Measurements from ENCODE around the gene STX19. TPM values are rescaled to one million over a fixed set of nuclear protein-coding genes. Genes with fewer than 3 reads are reported as not detected.

The STX19 gene
- polyA plus RNA-seq, 3 donors: not detected

DNA sequence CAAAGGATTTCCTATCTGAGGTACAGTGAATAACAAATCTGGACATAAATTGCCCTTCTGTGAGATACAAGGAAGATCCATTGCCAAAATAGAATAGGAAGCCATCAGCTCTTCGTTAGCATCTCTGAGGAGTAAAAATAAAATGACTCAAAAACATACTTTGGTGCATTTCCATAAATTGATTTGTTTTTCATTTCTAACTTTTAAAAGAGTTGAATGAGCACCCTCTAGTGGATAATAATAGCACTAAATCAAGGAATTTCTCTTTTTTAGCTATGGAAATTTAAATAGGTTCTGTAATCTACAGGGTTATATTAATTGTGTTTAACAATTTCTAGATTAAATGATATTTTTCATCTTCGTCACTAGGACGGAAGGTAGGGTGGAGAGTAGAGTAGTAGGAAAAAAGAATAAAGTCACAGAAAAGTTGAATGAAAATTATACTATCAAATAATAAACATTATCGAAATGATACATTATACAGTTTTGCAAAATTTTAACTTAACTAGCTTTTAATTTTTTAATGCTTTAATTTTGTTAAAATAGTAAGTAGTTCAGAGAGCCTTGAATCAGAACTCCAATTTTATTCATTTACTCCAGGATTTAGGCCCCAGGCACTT, 40.9 kb upstream of the STX19 start:
- H3K27ac Mint-ChIP-seq: peak overlapping the region in 1 of 7 donors; percentile 16
- peaks cover 22% of the 10 kb centered on the region for H3K4me1 Mint-ChIP-seq
- peaks cover 48 to 55% of the 10 kb centered on the region in 2 donors for H3K36me3 Mint-ChIP-seq
- Histone ChIP-seq H3K27me3 (ENCODE audit: control insufficient read depth in 2 of 2, insufficient read depth in 2 of 2, low read length in 2 of 2) (no peaks in the 10 kb centered on the region), H4K20me1 (ENCODE audit: insufficient read depth, low read length) (peaks cover 49% of the 10 kb centered on the region), H3K27ac (ENCODE audit: low read depth in 1 of 2, low read length in 2 of 2) (peak overlapping the region in 1 of 2 donors; percentile 44), H3K4me1 (ENCODE audit: control insufficient read depth in 1 of 2, insufficient read depth in 2 of 2, low read length in 2 of 2) (peaks cover 14 to 20% of the 10 kb centered on the region in 2 donors), H3K9ac (ENCODE audit: insufficient read depth, low read length, poor library complexity, severe bottlenecking) (no peak overlapping the region), H3K79me2 (ENCODE audit: insufficient read depth, low read length) (peaks cover 77% of the 10 kb centered on the region), H2AFZ (ENCODE audit: insufficient read depth, low read depth, low read length, poor library complexity, severe bottlenecking) (no peak overlapping the region), H3K4me2 (replicated peaks; ENCODE audit: extremely low read depth, low read length, poor library complexity, severe bottlenecking) (no peak overlapping the region), H3K36me3 (replicated peaks in 1 of 2; ENCODE audit: control insufficient read depth in 1 of 2, insufficient read depth in 2 of 2, low read length in 2 of 2) (peaks cover 7 to 48% of the 10 kb centered on the region in 2 donors), H3K4me3 (replicated peaks in 1 of 3; ENCODE audit: low read depth in 2 of 3, low read length in 3 of 3) (no peak overlapping the region), H3K9me3 (replicated peaks in 1 of 2; ENCODE audit: control insufficient read depth in 1 of 2, insufficient read depth in 1 of 2, low read length in 2 of 2) (no peaks in the 10 kb centered on the region)
- TF ChIP-seq, protein P1, sequence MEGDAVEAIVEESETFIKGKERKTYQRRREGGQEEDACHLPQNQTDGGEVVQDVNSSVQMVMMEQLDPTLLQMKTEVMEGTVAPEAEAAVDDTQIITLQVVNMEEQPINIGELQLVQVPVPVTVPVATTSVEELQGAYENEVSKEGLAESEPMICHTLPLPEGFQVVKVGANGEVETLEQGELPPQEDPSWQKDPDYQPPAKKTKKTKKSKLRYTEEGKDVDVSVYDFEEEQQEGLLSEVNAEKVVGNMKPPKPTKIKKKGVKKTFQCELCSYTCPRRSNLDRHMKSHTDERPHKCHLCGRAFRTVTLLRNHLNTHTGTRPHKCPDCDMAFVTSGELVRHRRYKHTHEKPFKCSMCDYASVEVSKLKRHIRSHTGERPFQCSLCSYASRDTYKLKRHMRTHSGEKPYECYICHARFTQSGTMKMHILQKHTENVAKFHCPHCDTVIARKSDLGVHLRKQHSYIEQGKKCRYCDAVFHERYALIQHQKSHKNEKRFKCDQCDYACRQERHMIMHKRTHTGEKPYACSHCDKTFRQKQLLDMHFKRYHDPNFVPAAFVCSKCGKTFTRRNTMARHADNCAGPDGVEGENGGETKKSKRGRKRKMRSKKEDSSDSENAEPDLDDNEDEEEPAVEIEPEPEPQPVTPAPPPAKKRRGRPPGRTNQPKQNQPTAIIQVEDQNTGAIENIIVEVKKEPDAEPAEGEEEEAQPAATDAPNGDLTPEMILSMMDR (IDR thresholded peaks at IDR 0.05): peak; percentile 74
- intact Hi-C loops (cut with micrococcal nuclease): loop anchor here (5.0 kb wide), 1 partner anchor 62 kb away; no protein-coding TSS in a partner anchor
- no peak overlapping the region for H3K4me3 Mint-ChIP-seq
- peaks cover 0 to 8% (median 4%) of the 10 kb centered on the region in 7 donors for H3K9me3 Mint-ChIP-seq
- H3K27me3 Mint-ChIP-seq (ENCODE audit: low read depth in 3 of 3): no peaks in the 10 kb centered on the region
- DNase-seq: peak in 1 of 3 donors; percentile 32
- no CpG with 5 or more reads among the region's 4 CpGs for WGBS (ENCODE audit: insufficient coverage)

GRCh38 chr3:94066506-94067500, 38.4 kb upstream of the STX19 start:
- H3K27ac ChIP-seq (ENCODE audit: low read depth in 1 of 2, low read length in 2 of 2): peak overlapping the region in 1 of 2 donors; percentile 18
- peaks cover 31 to 39% of the 10 kb centered on the region in 2 donors for H3K4me1 ChIP-seq (ENCODE audit: control insufficient read depth in 1 of 2, insufficient read depth in 2 of 2, low read length in 2 of 2)
- no peaks in the 10 kb centered on the region for H3K9me3 ChIP-seq (replicated peaks in 1 of 2; ENCODE audit: control insufficient read depth in 1 of 2, insufficient read depth in 1 of 2, low read length in 2 of 2)
- intact Hi-C loops (cut with micrococcal nuclease): loop anchor here (5.0 kb wide), 1 partner anchor 60 kb away; no protein-coding TSS in a partner anchor
- H3K79me2 ChIP-seq (ENCODE audit: insufficient read depth, low read length): peaks cover 79% of the 10 kb centered on the region
- Mint-ChIP-seq H3K4me1 (peaks cover 35% of the 10 kb centered on the region), H3K36me3 (peaks cover 34 to 35% of the 10 kb centered on the region in 2 donors), H3K4me3 (no peak overlapping the region), H3K27me3 (ENCODE audit: low read depth in 3 of 3) (peaks cover 0 to 1% (median 0%) of the 10 kb centered on the region in 3 donors), H3K9me3 (peaks cover 0 to 4% (median 2%) of the 10 kb centered on the region in 7 donors), H3K27ac (peak overlapping the region in 4 of 7 donors; percentile 23 to 57 (median 48))
- no peak overlapping the region for H2AFZ ChIP-seq (ENCODE audit: insufficient read depth, low read depth, low read length, poor library complexity, severe bottlenecking)
- H3K9ac ChIP-seq (ENCODE audit: insufficient read depth, low read length, poor library complexity, severe bottlenecking): no peak overlapping the region
- no peak for DNase-seq
- peaks cover 32% of the 10 kb centered on the region for H4K20me1 ChIP-seq (ENCODE audit: insufficient read depth, low read length)
- TF ChIP-seq, protein P1 (IDR thresholded peaks at IDR 0.05): no peak
- 90% methylated on average over 2 of the region's 6 CpGs for WGBS (ENCODE audit: insufficient coverage)
- H3K36me3 ChIP-seq (replicated peaks in 1 of 2; ENCODE audit: control insufficient read depth in 1 of 2, insufficient read depth in 2 of 2, low read length in 2 of 2): peaks cover 4 to 35% of the 10 kb centered on the region in 2 donors
- no peak overlapping the region for H3K4me3 ChIP-seq (replicated peaks in 1 of 3; ENCODE audit: low read depth in 2 of 3, low read length in 3 of 3)
- H3K27me3 ChIP-seq (ENCODE audit: control insufficient read depth in 2 of 2, insufficient read depth in 2 of 2, low read length in 2 of 2): no peaks in the 10 kb centered on the region
- H3K4me2 ChIP-seq (replicated peaks; ENCODE audit: extremely low read depth, low read length, poor library complexity, severe bottlenecking): no peak overlapping the region

Measured in CD14-positive monocyte (primary cell).